ENCODE data around the gene BGN.

BGN gene

GRCh38 chrX:153525451-153525850 is 30.7 kb downstream of the BGN start:
- ATAC-seq: no peak
- TF ChIP-seq SNAI2 (CRISPR knock-in tag; IDR thresholded peaks at IDR 0.05) (no peak), GLIS3 (CRISPR knock-in tag; IDR thresholded peaks at IDR 0.05) (no peak), ZNF565 (CRISPR knock-in tag; conservative IDR thresholded peaks at IDR 0.05; ENCODE audit: low read depth) (no peak)

DNA sequence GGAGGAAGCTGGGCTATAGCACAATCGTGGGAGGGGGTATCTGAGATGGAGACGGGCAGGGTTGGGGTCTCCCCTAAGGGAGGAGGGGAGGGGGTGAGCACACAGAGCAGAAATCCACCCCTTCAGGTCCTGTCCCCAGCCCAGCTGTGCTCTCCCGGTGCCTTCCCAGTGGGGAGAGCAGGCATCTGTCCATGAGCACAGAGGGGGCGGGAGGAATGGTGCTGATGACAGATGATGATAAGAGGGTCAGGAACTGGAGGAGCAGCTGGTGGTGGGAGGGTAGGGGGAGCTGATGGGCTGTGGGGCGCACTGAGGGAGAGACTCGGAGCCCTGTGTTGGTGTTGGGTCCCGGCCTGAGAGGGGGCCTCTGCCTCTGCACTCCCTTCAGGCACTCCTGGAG is 31.3 kb downstream of the BGN start:
- peak; percentile 5; the same call in 1 of the 3 replicates for ATAC-seq

DNA sequence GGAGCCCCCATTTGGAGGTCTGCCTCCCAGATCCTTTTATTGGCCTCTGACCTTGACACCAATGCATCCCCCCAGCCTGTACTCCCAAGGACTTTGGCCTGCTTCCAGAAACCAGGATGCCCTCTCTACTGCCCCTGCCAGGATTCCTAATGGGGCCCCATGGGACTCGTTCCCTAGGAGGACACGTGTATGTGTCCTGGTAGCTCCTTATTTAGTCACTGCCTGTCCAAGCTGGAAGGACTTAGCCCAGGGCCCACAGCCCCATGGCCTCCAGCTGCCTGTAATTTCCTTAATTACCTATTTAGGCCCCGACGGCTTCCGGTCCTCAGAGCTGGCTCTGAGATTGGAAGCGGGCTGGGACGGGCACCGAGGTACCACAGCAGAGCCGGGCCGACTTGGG is 32.0 kb downstream of the BGN start:
- ATAC-seq: no peak
- TF ChIP-seq ZC3H10 (CRISPR knock-in tag; IDR thresholded peaks at IDR 0.05): no peak
- TF ChIP-seq, protein P1, sequence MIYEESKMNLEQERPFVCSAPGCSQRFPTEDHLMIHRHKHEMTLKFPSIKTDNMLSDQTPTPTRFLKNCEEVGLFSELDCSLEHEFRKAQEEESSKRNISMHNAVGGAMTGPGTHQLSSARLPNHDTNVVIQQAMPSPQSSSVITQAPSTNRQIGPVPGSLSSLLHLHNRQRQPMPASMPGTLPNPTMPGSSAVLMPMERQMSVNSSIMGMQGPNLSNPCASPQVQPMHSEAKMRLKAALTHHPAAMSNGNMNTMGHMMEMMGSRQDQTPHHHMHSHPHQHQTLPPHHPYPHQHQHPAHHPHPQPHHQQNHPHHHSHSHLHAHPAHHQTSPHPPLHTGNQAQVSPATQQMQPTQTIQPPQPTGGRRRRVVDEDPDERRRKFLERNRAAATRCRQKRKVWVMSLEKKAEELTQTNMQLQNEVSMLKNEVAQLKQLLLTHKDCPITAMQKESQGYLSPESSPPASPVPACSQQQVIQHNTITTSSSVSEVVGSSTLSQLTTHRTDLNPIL (CRISPR knock-in tag; IDR thresholded peaks at IDR 0.05; ENCODE audit: low read depth): no peak
- no peak for TF ChIP-seq ISL1 (CRISPR knock-in tag; IDR thresholded peaks at IDR 0.05)
- no peak for TF ChIP-seq ZFP30 (CRISPR knock-in tag; IDR thresholded peaks at IDR 0.05)

More for the DNA sequence above, 31.3 kb downstream of the BGN start:
- TF ChIP-seq GLIS3 (CRISPR knock-in tag; IDR thresholded peaks at IDR 0.05): no peak
- no peak for TF ChIP-seq ZNF8 (CRISPR knock-in tag; IDR thresholded peaks at IDR 0.05)
- no peak for TF ChIP-seq ARNTL (CRISPR knock-in tag; IDR thresholded peaks at IDR 0.05; ENCODE audit: borderline replicate concordance, low read depth)
- TF ChIP-seq ZFP3 (CRISPR knock-in tag; IDR thresholded peaks at IDR 0.05): no peak
- no peak for TF ChIP-seq BACH2 (CRISPR knock-in tag; IDR thresholded peaks at IDR 0.05; ENCODE audit: borderline replicate concordance)
- no peak for TF ChIP-seq ZNF70 (CRISPR knock-in tag; IDR thresholded peaks at IDR 0.05)
- TF ChIP-seq, protein P1 (CRISPR knock-in tag; IDR thresholded peaks at IDR 0.05; ENCODE audit: low read depth): no peak
- TF ChIP-seq, protein P2, sequence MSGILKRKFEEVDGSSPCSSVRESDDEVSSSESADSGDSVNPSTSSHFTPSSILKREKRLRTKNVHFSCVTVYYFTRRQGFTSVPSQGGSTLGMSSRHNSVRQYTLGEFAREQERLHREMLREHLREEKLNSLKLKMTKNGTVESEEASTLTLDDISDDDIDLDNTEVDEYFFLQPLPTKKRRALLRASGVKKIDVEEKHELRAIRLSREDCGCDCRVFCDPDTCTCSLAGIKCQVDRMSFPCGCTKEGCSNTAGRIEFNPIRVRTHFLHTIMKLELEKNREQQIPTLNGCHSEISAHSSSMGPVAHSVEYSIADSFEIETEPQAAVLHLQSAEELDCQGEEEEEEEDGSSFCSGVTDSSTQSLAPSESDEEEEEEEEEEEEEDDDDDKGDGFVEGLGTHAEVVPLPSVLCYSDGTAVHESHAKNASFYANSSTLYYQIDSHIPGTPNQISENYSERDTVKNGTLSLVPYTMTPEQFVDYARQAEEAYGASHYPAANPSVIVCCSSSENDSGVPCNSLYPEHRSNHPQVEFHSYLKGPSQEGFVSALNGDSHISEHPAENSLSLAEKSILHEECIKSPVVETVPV (CRISPR knock-in tag; IDR thresholded peaks at IDR 0.05): no peak
- no peak for TF ChIP-seq OSR1 (CRISPR knock-in tag; IDR thresholded peaks at IDR 0.05)
- TF ChIP-seq, protein P3, sequence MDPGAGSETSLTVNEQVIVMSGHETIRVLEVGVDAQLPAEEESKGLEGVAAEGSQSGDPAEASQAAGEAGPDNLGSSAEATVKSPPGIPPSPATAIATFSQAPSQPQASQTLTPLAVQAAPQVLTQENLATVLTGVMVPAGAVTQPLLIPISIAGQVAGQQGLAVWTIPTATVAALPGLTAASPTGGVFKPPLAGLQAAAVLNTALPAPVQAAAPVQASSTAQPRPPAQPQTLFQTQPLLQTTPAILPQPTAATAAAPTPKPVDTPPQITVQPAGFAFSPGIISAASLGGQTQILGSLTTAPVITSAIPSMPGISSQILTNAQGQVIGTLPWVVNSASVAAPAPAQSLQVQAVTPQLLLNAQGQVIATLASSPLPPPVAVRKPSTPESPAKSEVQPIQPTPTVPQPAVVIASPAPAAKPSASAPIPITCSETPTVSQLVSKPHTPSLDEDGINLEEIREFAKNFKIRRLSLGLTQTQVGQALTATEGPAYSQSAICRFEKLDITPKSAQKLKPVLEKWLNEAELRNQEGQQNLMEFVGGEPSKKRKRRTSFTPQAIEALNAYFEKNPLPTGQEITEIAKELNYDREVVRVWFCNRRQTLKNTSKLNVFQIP (CRISPR knock-in tag; IDR thresholded peaks at IDR 0.05; ENCODE audit: borderline replicate concordance, low read depth): no peak
- TF ChIP-seq RARB (CRISPR knock-in tag; IDR thresholded peaks at IDR 0.05): no peak
- TF ChIP-seq SNAI2 (CRISPR knock-in tag; IDR thresholded peaks at IDR 0.05): no peak
- TF ChIP-seq CSDC2 (CRISPR knock-in tag; IDR thresholded peaks at IDR 0.05): no peak
- TF ChIP-seq PPARA (CRISPR knock-in tag; IDR thresholded peaks at IDR 0.05; ENCODE audit: borderline replicate concordance): no peak

DNA sequence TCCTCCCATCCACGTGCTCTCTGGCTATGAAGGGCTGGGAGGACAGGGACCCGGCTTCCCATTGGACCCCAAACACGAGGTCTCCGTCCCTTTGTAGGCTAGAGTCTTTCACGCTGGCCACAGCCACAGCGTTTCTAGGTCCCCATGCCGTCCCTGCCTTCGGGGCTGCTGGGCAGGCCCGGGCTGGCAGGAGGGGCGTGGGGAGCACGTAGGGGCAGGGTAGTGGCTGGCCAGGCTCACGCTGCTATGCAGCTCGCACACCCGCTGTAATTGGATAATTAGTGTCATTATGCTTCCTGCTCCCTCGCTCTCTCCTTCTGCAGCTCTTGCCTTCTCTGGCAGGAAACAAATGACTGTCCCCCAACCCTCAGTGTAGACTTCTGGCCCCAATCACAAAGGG is 32.4 kb downstream of the BGN start:
- TF ChIP-seq, protein P4, sequence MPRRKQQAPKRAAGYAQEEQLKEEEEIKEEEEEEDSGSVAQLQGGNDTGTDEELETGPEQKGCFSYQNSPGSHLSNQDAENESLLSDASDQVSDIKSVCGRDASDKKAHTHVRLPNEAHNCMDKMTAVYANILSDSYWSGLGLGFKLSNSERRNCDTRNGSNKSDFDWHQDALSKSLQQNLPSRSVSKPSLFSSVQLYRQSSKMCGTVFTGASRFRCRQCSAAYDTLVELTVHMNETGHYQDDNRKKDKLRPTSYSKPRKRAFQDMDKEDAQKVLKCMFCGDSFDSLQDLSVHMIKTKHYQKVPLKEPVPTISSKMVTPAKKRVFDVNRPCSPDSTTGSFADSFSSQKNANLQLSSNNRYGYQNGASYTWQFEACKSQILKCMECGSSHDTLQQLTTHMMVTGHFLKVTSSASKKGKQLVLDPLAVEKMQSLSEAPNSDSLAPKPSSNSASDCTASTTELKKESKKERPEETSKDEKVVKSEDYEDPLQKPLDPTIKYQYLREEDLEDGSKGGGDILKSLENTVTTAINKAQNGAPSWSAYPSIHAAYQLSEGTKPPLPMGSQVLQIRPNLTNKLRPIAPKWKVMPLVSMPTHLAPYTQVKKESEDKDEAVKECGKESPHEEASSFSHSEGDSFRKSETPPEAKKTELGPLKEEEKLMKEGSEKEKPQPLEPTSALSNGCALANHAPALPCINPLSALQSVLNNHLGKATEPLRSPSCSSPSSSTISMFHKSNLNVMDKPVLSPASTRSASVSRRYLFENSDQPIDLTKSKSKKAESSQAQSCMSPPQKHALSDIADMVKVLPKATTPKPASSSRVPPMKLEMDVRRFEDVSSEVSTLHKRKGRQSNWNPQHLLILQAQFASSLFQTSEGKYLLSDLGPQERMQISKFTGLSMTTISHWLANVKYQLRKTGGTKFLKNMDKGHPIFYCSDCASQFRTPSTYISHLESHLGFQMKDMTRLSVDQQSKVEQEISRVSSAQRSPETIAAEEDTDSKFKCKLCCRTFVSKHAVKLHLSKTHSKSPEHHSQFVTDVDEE (CRISPR knock-in tag; IDR thresholded peaks at IDR 0.05): no peak
- TF ChIP-seq, protein P2 (CRISPR knock-in tag; IDR thresholded peaks at IDR 0.05): no peak
- TF ChIP-seq ESRRG (CRISPR knock-in tag; IDR thresholded peaks at IDR 0.05) (no peak), PPARA (CRISPR knock-in tag; IDR thresholded peaks at IDR 0.05; ENCODE audit: borderline replicate concordance) (no peak), OSR1 (CRISPR knock-in tag; IDR thresholded peaks at IDR 0.05) (no peak)
- TF ChIP-seq, protein P1 (CRISPR knock-in tag; IDR thresholded peaks at IDR 0.05; ENCODE audit: low read depth): no peak
- ATAC-seq: no peak

Data from SK-N-SH treated with all-trans-retinoic acid at 6 μM for 48 hours (cell line).